Neutrophil (primary cell): Measurements from ENCODE around the gene VCPKMT.
"Not testable (repeated sequence)": the region's sequence is repeated elsewhere in the genome, so short reads cannot be mapped to it uniquely, and the experiment has no call there.

Experiments
- H3K27ac ChIP-seq: fragments of 200-600 bp; sonication (generic); 2 replicates; pipeline ENCODE4 v1.5.1; 2016; ENCODE audit warnings: mild to moderate bottlenecking, moderate library complexity
- H3K27me3 ChIP-seq: fragments of 200-600 bp; sonication (generic); 2 replicates; pipeline ENCODE4 v1.6.0; 2016; ENCODE audit warnings: mild to moderate bottlenecking
- H3K36me3 ChIP-seq: fragments of 200-600 bp; sonication (generic); 2 replicates; pipeline ENCODE4 v1.5.1; 2017
- H3K4me1 ChIP-seq, 2 experiments: fragments of 200-600 bp in 1 of 2; sonication (generic) in 1 of 2; 1 replicate in 1 of 2; 2 replicates in 1 of 2; pipeline versions ENCODE4 v1.5.1 to v1.6.1; 2013 to 2016; ENCODE audit warnings: low read depth in 1 of 2, low read length in 1 of 2, mild to moderate bottlenecking in 1 of 2, moderate library complexity in 1 of 2; ENCODE audit not compliant: control insufficient read depth in 1 of 2, insufficient read depth in 1 of 2
- H3K4me3 ChIP-seq, 2 experiments: fragments of 200-600 bp in 1 of 2; sonication (generic) in 1 of 2; 1 replicate in 1 of 2; 2 replicates in 1 of 2; pipeline ENCODE4 v1.5.1; 2013 to 2016; ENCODE audit warnings: low read depth in 1 of 2, low read length in 1 of 2, mild to moderate bottlenecking in 1 of 2, moderate library complexity in 1 of 2
- H3K9me3 ChIP-seq: fragments of 200-600 bp; sonication (generic); 2 replicates; pipeline ENCODE4 v1.5.1; 2016
- TF ChIP-seq, protein P1 (sequence below): fragments of 200-600 bp; sonication (generic); IDR thresholded peaks from 2 replicates; pipeline ENCODE4 v1.5.1; 2016; ENCODE audit warnings: antibody characterized with exemption

The VCPKMT gene

DNA sequence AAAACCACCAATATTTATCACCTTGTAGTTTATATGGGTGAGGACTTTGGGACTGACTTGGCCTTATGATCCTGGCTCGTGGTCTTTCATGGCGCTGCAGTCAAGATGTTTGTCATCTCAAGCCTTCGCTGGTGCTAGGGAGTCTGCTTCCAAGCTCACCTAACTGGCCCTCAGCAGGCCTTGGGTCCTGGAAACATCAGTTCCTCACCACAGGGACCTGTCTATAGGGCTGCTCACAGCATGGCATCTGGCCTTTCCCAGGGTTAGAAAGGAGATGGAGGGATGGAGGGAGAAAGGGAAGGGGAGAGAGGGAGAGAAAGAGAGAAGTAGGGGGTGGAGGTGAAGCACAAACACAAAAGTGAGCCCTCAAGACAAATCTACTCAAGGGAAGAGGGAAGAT lies 31.7 kb downstream of the VCPKMT start:
- Histone ChIP-seq H3K4me3 (no peak overlapping the region), H3K27ac (no peak overlapping the region), H3K27me3 (no peaks in the 10 kb centered on the region), H3K9me3 (no peaks in the 10 kb centered on the region), H3K36me3 (peaks cover 25% of the 10 kb centered on the region), H3K4me1 (no peaks in the 10 kb centered on the region)
- TF ChIP-seq, protein P1, sequence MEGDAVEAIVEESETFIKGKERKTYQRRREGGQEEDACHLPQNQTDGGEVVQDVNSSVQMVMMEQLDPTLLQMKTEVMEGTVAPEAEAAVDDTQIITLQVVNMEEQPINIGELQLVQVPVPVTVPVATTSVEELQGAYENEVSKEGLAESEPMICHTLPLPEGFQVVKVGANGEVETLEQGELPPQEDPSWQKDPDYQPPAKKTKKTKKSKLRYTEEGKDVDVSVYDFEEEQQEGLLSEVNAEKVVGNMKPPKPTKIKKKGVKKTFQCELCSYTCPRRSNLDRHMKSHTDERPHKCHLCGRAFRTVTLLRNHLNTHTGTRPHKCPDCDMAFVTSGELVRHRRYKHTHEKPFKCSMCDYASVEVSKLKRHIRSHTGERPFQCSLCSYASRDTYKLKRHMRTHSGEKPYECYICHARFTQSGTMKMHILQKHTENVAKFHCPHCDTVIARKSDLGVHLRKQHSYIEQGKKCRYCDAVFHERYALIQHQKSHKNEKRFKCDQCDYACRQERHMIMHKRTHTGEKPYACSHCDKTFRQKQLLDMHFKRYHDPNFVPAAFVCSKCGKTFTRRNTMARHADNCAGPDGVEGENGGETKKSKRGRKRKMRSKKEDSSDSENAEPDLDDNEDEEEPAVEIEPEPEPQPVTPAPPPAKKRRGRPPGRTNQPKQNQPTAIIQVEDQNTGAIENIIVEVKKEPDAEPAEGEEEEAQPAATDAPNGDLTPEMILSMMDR, result no peak

DNA sequence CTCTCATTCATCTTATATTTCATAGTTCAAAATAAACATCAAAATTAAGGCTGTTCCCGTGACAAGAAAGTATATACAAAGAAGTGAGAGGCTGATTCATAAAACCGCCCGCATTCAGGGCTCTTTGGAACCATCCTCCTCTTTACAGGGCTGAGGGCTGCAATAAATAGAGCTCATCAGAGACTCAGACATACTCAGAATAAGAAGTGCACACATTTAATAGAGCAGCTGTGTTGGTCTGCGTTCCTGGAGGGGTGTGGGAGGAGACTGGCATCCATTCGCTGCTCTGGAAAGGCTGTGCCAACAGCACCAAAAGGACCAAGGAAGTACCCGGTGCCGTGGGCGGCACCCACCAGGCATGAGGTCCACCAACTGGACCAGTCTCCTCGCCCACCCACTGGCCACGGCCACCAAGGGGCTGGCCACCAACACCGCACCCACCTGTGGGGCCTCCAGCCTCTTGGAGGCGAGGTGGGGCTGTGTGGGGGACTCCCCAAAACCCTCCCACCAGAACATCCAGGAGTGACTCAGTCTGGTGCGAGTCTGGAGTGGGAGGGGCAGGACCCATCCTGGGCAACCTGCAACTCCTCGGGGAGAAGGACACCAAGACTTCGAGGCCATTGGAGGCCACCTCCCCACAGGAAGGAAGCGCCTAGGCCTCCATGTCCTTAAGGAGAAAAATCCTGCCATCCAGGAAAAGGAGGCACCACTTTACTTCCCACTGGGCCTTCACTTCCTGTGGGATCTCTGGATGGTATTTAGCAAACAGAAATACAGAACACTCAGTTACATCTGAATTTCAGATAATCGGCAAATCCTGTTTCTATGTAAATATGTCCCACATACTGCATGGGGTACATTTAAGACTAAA lies 32.7 kb downstream of the VCPKMT start:
- no peaks in the 10 kb centered on the region for H3K4me1 ChIP-seq
- TF ChIP-seq, protein P1, result no peak
- no peaks in the 10 kb centered on the region for H3K27me3 ChIP-seq
- H3K4me3 ChIP-seq, result no peak overlapping the region
- no peak overlapping the region for H3K27ac ChIP-seq
- peaks cover 17% of the 10 kb centered on the region for H3K36me3 ChIP-seq
- no peaks in the 10 kb centered on the region for H3K9me3 ChIP-seq

DNA sequence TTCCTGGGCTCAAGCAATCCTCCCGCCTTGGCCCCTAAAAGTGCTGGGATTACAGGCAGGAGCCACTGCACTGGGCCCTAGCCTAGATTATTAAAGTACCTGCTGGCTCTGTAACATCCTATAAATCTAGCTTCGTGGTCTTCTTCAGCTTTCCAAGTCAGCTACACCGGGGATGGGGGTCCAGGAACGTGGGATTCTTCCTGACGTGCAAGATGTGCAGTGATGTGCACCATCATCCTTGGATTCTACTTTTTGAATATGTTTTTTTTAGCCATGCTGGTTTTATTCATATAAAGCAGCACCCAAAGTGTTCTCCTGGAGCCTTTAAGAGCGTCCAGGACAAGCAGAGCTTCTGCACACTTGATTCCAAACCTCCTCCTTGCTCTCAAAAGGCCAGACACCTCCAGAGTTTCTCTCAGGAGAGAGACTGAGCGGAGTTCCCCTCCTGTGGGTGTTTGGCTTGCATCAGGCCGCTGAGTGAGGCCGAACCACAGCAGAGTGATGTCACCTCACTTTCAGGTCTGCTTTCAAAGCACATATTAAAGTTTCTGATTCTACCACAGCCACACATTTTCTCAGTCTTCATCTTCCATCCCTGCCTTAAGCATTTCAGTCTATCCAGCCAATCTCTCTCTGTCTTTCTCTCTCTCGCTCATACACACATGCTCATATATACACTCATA lies 33.4 kb downstream of the VCPKMT start:
- Histone ChIP-seq H3K9me3 (no peaks in the 10 kb centered on the region), H3K4me1 (no peaks in the 10 kb centered on the region), H3K4me3 (no peak overlapping the region), H3K27me3 (no peaks in the 10 kb centered on the region), H3K36me3 (peaks cover 9% of the 10 kb centered on the region), H3K27ac (no peak overlapping the region)
- TF ChIP-seq, protein P1, result no peak

DNA sequence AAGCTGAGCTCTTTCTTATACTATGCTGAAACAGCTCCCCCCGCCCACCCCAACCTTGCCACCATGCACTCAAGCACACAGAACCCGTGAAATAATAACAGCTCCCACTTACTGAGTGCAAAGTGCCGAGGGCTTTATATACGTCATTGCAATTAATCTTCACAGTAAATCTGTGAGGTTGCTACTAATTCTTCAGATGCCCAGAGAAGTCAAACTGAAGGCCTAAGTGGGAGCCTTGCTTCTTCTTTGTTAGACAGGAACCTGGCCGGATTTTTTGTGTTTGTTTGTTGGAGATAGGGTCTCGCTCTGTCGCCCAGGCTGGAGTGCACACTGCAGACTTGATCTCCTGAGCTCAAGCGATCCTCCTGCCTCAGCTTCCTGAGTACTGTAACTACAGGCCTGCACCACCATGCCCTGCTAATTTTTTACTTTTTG lies 34.0 kb downstream of the VCPKMT start:
- H3K9me3 ChIP-seq, result no peaks in the 10 kb centered on the region
- H3K27me3 ChIP-seq, result no peaks in the 10 kb centered on the region
- no peaks in the 10 kb centered on the region for H3K4me1 ChIP-seq
- peaks cover 4% of the 10 kb centered on the region for H3K36me3 ChIP-seq
- no peak overlapping the region for H3K27ac ChIP-seq
- TF ChIP-seq, protein P1, result no peak
- no peak overlapping the region for H3K4me3 ChIP-seq

DNA sequence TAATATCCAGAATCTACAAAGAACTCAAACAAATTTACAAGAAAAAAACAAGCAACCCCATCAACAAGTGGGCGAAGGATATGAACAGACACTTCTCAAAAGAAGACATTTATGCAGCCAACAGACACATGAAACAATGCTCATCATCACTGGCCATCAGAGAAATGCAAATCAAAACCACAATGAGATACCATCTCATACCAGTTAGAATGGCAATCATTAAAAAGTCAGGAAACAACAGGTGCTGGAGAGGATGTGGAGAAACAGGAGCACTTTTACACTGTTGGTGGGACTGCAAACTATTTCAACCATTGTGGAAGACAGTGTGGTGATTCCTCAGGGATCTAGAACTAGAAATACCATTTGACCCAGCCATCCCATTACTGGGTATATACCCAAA lies 37.3 kb downstream of the VCPKMT start:
- not testable (repeated sequence) for H3K27me3 ChIP-seq, H3K4me1 ChIP-seq, H3K9me3 ChIP-seq, H3K27ac ChIP-seq, H3K36me3 ChIP-seq, H3K4me3 ChIP-seq

DNA sequence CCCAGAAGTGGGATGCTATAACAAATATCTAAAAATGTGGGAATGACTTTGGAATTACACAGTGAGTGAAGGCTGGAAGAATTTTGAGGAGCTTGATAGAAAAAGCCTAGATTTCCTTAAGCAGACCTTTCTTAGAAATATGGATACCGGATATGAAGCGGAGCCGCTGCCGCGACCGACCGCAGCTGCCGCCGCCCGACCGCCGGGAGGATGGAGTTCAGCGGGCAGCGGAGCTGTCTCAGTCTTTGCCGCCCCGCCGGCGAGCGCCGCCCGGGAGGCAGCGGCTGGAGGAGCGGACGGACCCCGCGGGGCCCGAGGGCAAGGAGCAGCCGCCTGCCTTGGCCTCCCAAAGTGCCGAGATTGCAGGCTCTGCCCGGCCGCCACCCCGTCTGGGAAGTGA lies 42.7 kb downstream of the VCPKMT start:
- H3K9me3 ChIP-seq, H3K36me3 ChIP-seq, H3K4me3 ChIP-seq, H3K27me3 ChIP-seq, H3K4me1 ChIP-seq, H3K27ac ChIP-seq: not testable (repeated sequence)
